Muscle layer of colon (tissue), 2 donors: ENCODE data around the gene CCIN.
A peak's percentile ranks its signal among the peaks of the same experiment; 100 is the strongest.

Source experiments
- H3K27ac ChIP-seq: one replicate; pipeline ENCODE4 v1.7.0; 2013; ENCODE audit warnings: low read depth, mild to moderate bottlenecking, low read length, moderate library complexity
- H3K27me3 ChIP-seq, 2 donors: one replicate each; pipeline ENCODE4 v1.7.0; 2013; ENCODE audit warnings: low read length in 2 of 2, mild to moderate bottlenecking in 2 of 2; ENCODE audit not compliant: insufficient read depth in 2 of 2, control insufficient read depth in 1 of 2
- H3K36me3 ChIP-seq: one replicate; pipeline ENCODE4 v1.7.0; 2013; ENCODE audit warnings: mild to moderate bottlenecking, low read length; ENCODE audit not compliant: insufficient read depth
- H3K4me1 ChIP-seq: one replicate; pipeline ENCODE4 v1.7.0; 2013; ENCODE audit warnings: mild to moderate bottlenecking, low read length; ENCODE audit not compliant: insufficient read depth
- H3K4me3 ChIP-seq, 2 donors: one replicate each; pipeline ENCODE4 v1.7.0; 2013; ENCODE audit warnings: low read length in 2 of 2, low read depth in 1 of 2, mild to moderate bottlenecking in 1 of 2, moderate library complexity in 1 of 2
- H3K9ac ChIP-seq: one replicate; pipeline ENCODE4 v1.7.0; 2013; ENCODE audit warnings: low read length
- H3K9me3 ChIP-seq: one replicate; pipeline ENCODE4 v1.7.0; 2013; ENCODE audit warnings: mild to moderate bottlenecking, low read length
- donor health status: abdominal sarcoma.
- donor health status: Adenocarcinoma of cecum.

The CCIN gene

DNA sequence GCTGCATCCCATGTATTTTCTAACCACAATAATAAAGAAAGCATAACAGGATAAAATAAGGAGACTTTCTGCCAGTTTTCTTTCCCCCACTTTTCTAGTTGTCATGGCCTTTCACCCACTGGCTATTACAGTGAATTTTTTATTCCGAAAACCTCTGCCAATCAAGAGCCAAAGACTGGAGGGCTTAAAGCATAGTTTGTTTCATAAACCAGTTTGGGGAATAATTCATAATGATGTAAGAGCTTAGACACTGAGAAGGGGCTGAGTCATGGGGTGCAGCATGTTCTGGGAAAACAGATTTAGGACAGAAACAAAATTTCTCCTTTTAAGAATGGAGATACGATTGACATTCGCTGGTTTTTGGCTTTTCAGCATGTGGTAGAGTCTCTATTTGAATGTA, 37.1 kb upstream of the CCIN start:
- H3K4me3 ChIP-seq, result no peak overlapping the region
- H3K9me3 ChIP-seq, result no peaks in the 10 kb centered on the region
- H3K27me3 ChIP-seq, result peaks cover 0 to 4% of the 10 kb centered on the region in 2 donors
- H3K27ac ChIP-seq, result no peak overlapping the region
- H3K9ac ChIP-seq, result no peak overlapping the region
- H3K36me3 ChIP-seq, result no peaks in the 10 kb centered on the region
- H3K4me1 ChIP-seq, result peaks cover 8% of the 10 kb centered on the region

GRCh38 chr9:36134761-36135505, 34.3 kb upstream of the CCIN start:
- no peak overlapping the region for H3K9ac ChIP-seq

GRCh38 chr9:36135741-36136271, 33.4 kb upstream of the CCIN start:
- Histone ChIP-seq H3K9me3 (no peaks in the 10 kb centered on the region), H3K27ac (peak overlapping the region; percentile 84), H3K27me3 (peaks cover 0 to 4% of the 10 kb centered on the region in 2 donors), H3K4me3 (peak overlapping the region; percentile 89 to 98), H3K4me1 (peaks cover 44% of the 10 kb centered on the region), H3K36me3 (no peaks in the 10 kb centered on the region), H3K9ac (peak overlapping the region; percentile 15)

More at GRCh38 chr9:36134761-36135505, 34.3 kb upstream of the CCIN start:
- H3K27me3 ChIP-seq, result peaks cover 0 to 4% of the 10 kb centered on the region in 2 donors
- no peaks in the 10 kb centered on the region for H3K36me3 ChIP-seq
- H3K4me3 ChIP-seq, result no peak overlapping the region
- H3K4me1 ChIP-seq, result peaks cover 36% of the 10 kb centered on the region
- no peaks in the 10 kb centered on the region for H3K9me3 ChIP-seq
- no peak overlapping the region for H3K27ac ChIP-seq

DNA sequence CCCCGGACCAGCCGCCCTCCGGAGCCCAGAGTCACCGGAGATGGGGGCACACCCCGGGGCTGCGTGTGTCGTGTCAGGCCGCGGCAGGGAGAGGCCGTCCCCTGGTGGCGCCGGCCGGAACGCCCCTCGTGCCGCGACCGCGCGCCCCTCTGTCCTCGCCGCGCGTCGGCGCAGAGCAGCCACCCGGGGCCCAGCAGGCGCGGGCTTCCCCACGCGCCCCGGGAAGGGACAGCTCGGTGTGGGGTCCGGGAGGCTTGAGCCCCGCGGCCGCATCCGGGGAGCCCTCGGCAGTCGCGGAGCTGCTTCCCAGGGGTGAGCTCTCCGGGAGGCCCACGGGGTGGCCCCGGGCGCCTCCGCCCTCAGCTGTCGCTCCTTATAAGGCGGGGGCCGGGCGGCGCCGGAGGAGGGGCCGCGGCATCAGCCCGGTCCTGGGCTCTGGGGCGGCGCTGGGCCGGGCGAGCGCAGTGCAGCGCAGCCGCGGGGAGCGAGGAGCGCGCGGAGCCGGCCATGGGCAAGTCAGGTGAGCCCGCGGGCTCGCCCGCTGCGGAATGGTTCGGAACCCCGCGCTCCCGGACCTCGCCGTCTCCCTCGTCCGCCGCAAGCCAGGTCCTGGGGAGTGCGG, 32.8 kb upstream of the CCIN start, which contains the start of gene GLIPR2:
Gene GLIPR2, plus strand, starts transcription at position 462 of the 622 bp plus-strand sequence. Its CDS starts 46 bp downstream, at position 508.
- Histone ChIP-seq H3K9ac (peak within 1 kb of the TSS; percentile 95), H3K4me1 (peaks cover 50% of the 10 kb centered on the region), H3K9me3 (no peaks in the 10 kb centered on the region), H3K27ac (peak within 1 kb of the TSS; percentile 84), H3K4me3 (peak within 1 kb of the TSS; percentile 89 to 98), H3K27me3 (peaks cover 0 to 4% of the 10 kb centered on the region in 2 donors), H3K36me3 (no peaks in the 10 kb centered on the region)

DNA sequence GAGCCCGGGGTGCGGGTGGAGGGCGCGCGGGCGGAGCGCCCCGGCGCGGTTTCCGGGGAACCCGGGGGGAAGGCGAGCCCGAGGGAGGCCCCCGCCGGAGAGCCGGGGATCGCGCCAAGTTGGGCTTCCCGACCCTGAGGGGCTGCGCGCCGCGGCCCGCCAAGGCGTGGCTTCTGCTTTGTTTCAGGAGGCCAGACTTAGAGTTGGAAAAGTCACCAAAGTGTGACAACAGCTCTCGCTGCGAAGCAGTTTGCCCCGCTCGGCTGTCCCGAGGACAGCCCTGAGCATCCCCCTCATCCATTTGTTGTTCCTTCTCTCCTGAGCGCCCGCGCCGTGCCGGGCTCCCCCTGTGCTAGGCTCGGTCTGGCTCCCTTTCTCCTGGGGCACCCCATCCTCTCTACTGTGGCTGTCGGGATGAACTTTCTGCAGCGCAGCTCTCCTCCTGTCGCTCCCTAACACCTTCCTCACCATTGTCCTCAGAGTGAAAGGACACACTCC, 32.2 kb upstream of the CCIN start:
- Histone ChIP-seq H3K4me1 (peaks cover 56% of the 10 kb centered on the region), H3K9me3 (no peaks in the 10 kb centered on the region), H3K4me3 (peak overlapping the region; percentile 89 to 98), H3K27me3 (peaks cover 0 to 4% of the 10 kb centered on the region in 2 donors), H3K27ac (peak overlapping the region; percentile 84), H3K36me3 (no peaks in the 10 kb centered on the region), H3K9ac (peak overlapping the region; percentile 95)

DNA sequence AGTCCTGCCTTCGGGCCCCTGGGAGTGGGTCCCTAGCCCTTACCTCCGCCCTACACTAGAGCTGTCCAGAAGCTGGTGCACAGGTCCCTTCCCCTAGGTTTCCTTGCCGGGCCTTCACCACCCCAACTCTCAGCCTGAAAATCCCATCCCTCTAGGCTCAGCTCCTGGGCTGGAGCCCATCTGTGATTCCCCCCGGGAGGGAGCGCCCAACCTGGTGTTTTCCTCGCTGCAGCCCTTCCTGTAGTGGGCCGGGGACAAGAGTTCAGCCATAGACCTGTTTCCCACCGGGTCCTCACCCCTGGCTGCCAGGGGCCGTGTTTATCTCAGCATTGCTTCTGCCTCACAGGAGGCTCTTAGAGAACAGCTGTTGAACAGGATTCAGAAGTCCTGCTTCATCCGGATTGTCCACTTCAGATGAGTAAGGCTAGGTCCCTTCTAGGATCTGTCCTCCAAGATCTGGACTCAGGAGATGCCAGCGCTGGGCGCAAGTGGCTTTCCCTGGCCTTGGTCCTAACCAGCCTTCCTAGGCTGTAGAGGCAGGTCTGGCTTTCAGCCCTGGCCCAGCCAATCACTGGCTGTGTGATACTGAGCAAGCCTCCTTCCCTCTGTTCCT, 31.7 kb upstream of the CCIN start:
- peak overlapping the region; percentile 84 for H3K27ac ChIP-seq
- peaks cover 0 to 4% of the 10 kb centered on the region in 2 donors for H3K27me3 ChIP-seq
- H3K4me3 ChIP-seq, result peak overlapping the region; percentile 89 to 98
- H3K36me3 ChIP-seq, result no peaks in the 10 kb centered on the region
- H3K9ac ChIP-seq, result peak overlapping the region; percentile 95
- H3K9me3 ChIP-seq, result no peaks in the 10 kb centered on the region
- H3K4me1 ChIP-seq, result peaks cover 61% of the 10 kb centered on the region

GRCh38 chr9:36138496-36138895, 30.7 kb upstream of the CCIN start:
- peaks cover 0 to 4% of the 10 kb centered on the region in 2 donors for H3K27me3 ChIP-seq
- no peaks in the 10 kb centered on the region for H3K9me3 ChIP-seq
- H3K4me1 ChIP-seq, result peaks cover 71% of the 10 kb centered on the region
- H3K9ac ChIP-seq, result no peak overlapping the region
- H3K4me3 ChIP-seq, result peak overlapping the region in 1 of 2 donors; percentile 24
- H3K36me3 ChIP-seq, result no peaks in the 10 kb centered on the region
- H3K27ac ChIP-seq, result no peak overlapping the region

- Histone ChIP-seq H3K36me3 (no peaks in the 10 kb centered on the region), H3K27ac (no peak overlapping the region), H3K9ac (no peak overlapping the region), H3K4me1 (peaks cover 75% of the 10 kb centered on the region), H3K4me3 (peak overlapping the region in 1 of 2 donors; percentile 24), H3K27me3 (peaks cover 0 to 4% of the 10 kb centered on the region in 2 donors), H3K9me3 (no peaks in the 10 kb centered on the region)
Observed at GRCh38 chr9:36138901-36139300, 30.3 kb upstream of the CCIN start.

DNA sequence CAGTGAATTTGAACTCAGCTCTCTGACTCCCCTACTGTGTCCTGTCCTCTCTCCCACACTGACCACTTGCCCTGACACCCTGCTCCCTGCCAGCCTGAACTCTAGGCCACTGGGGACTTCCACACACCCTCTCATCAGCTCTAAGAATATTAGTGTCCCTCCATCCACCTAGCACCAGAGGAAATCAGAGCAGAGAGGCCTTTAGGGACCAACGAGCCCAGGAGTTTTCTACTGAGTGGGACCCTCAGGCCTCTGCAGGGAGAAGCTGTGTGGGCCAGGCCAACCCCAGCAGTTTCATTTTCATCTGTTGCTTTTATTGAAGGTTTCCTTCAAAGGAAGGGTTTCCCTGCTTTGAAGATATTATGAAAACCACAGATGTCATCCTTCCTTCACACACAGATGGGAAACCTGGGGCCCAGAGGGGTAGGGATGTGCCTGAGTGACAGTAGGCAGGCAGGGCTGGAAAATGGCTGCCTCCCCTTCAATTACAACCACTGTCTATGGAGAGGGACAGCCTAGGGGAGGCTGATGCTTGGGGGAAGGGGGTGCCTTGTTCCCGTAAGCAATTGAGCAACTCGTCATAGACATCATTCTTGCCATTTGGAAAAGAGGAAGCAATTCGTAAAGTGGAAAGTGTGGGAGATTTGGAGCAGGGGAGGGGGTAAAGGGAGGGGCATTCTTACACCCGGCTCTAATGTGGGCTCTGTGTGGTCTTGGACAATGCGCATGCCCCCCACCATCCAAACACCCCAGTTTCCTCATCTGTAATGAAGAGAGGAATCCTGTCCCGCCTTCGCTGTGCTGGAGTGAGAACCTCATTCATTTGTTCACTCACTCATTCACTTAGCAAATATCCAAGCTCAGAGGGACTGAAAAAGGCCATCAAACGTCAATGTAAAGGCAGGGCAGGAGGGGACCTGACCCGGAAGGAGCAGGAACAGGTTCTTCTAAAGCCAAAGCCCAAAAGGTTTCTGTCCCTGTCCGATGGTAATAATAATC, 28.8 kb upstream of the CCIN start:
- Histone ChIP-seq H3K4me3 (peak overlapping the region in 1 of 2 donors; percentile 5), H3K9ac (peak overlapping the region; percentile 19), H3K4me1 (peaks cover 90% of the 10 kb centered on the region), H3K27ac (peak overlapping the region; percentile 74), H3K36me3 (peaks cover 6% of the 10 kb centered on the region), H3K27me3 (peaks cover 0 to 4% of the 10 kb centered on the region in 2 donors), H3K9me3 (no peaks in the 10 kb centered on the region)

DNA sequence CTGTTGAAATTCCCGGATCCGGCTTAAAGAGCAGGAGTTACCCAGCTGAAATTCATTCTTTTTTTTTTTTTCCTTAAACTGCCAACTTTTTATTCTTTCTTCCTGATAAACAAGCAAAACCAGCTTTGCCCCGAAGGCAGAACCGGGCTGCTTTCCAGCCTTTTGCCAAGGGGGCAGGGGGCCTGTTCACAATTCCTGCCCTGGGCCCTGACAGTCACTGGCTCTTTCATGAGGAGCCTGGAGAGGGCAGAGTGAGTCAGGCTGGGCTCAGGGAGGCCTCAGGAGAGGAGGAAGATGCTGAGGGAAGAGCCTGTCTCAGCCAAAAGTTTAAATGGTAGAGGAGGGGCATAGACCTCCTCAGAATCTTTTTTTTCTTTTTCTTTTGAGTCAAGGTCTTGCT, 27.9 kb upstream of the CCIN start:
- Histone ChIP-seq H3K9ac (peak overlapping the region; percentile 19), H3K4me3 (no peak overlapping the region), H3K36me3 (peaks cover 6% of the 10 kb centered on the region), H3K9me3 (no peaks in the 10 kb centered on the region), H3K27ac (peak overlapping the region; percentile 74), H3K27me3 (no peaks in the 10 kb centered on the region), H3K4me1 (peaks cover 85% of the 10 kb centered on the region)
